ENCODE results near the gene PNPLA1. TPM values are rescaled to one million over a fixed set of nuclear protein-coding genes. Genes with fewer than 3 reads are reported as not detected.

Gene PNPLA1
- total RNA-seq, 1 experiment from 2014 or later: not detected

DNA sequence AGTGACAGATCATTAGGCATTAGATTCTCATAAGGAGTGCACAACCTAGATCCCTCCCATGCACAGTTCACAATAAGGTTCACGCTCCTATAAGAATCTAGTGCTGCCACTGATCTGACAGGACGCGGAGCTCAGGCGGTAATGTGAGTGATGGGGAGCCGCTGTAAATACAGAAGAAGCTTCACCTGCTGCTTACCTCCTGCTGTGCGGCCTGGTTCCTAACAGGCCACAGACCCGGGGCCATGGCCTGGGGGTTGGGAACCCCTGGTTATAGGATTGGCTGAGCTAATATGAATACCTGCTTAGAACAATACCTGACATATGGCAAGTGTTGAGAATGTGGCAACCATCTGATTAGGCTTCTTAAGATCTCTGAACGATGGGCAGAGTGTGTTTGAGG, 2.4 kb downstream of the PNPLA1 start:
- Histone ChIP-seq H3K4me3 (ENCODE audit: low read depth in 2 of 2, low read length in 2 of 2) (no peak overlapping the region), H3K27me3 (ENCODE audit: control insufficient read depth, insufficient read depth, low read length) (peaks cover 8% of the 10 kb centered on the region), H3K9me3 (ENCODE audit: control insufficient read depth, insufficient read depth, low read depth, low read length) (no peaks in the 10 kb centered on the region), H3K36me3 (ENCODE audit: control insufficient read depth, insufficient read depth, low read length) (no peaks in the 10 kb centered on the region), H3K27ac (ENCODE audit: low read length) (no peak overlapping the region), H3K4me1 (ENCODE audit: control insufficient read depth, insufficient read depth, low read length) (peaks cover 10% of the 10 kb centered on the region)
- ChIA-PET POLR2A (no interaction called here), CTCF (interaction anchor here (1.1 kb wide), 1 partner anchor 68 kb away, joined by 3 read pairs; no protein-coding TSS in a partner anchor)
- intact Hi-C loops (cut with micrococcal nuclease; ENCODE audit: unreplicated experiment): no loop called here
- no peak for ATAC-seq
- TF ChIP-seq POLR2AphosphoS5 (IDR thresholded peaks at IDR 0.05; ENCODE audit: low read depth, low read length) (no peak), CTCF (IDR thresholded peaks at IDR 0.05) (no peak), SIN3A (IDR thresholded peaks at IDR 0.05; ENCODE audit: borderline replicate concordance, insufficient read depth, low read depth, low read length) (no peak), REST (IDR thresholded peaks at IDR 0.05; ENCODE audit: insufficient read depth in 1 of 2, low read depth in 2 of 2, low read length in 1 of 2) (no peak), TCF7L2 (IDR thresholded peaks at IDR 0.05; ENCODE audit: low read depth, low read length) (no peak)
- in situ Hi-C loops (cut with HindIII; ENCODE audit: low pct_unique_long_range_greater_than_20kb, low sequenced_read_pairs): no loop called here
- BruUV-seq (replicated peaks): no TSS peak
- DNase-seq (ENCODE audit: low read depth, low spot score): no peak

GRCh38 chr6:36273067-36273466, 3.2 kb downstream of the PNPLA1 start:
- no peak for DNase-seq (ENCODE audit: low read depth, low spot score)
- ATAC-seq: no peak
- ChIA-PET POLR2A (no interaction called here), CTCF (no interaction called here)
- peaks cover 8% of the 10 kb centered on the region for H3K27me3 ChIP-seq (ENCODE audit: control insufficient read depth, insufficient read depth, low read length)
- H3K27ac ChIP-seq (ENCODE audit: low read length): no peak overlapping the region
- H3K4me1 ChIP-seq (ENCODE audit: control insufficient read depth, insufficient read depth, low read length): peaks cover 10% of the 10 kb centered on the region
- H3K4me3 ChIP-seq (ENCODE audit: low read depth in 2 of 2, low read length in 2 of 2): no peak overlapping the region
- in situ Hi-C loops (cut with HindIII; ENCODE audit: low pct_unique_long_range_greater_than_20kb, low sequenced_read_pairs) (no loop called here), intact Hi-C loops (cut with micrococcal nuclease; ENCODE audit: unreplicated experiment) (no loop called here)
- no peaks in the 10 kb centered on the region for H3K36me3 ChIP-seq (ENCODE audit: control insufficient read depth, insufficient read depth, low read length)
- no TSS peak for BruUV-seq (replicated peaks)
- no peaks in the 10 kb centered on the region for H3K9me3 ChIP-seq (ENCODE audit: control insufficient read depth, insufficient read depth, low read depth, low read length)
- no peak for TF ChIP-seq POLR2AphosphoS5 (IDR thresholded peaks at IDR 0.05; ENCODE audit: low read depth, low read length)
- TF ChIP-seq REST (IDR thresholded peaks at IDR 0.05; ENCODE audit: insufficient read depth in 1 of 2, low read depth in 2 of 2, low read length in 1 of 2): no peak
- TF ChIP-seq TCF7L2 (IDR thresholded peaks at IDR 0.05; ENCODE audit: low read depth, low read length): no peak
- TF ChIP-seq CTCF (IDR thresholded peaks at IDR 0.05): no peak
- TF ChIP-seq SIN3A (IDR thresholded peaks at IDR 0.05; ENCODE audit: borderline replicate concordance, insufficient read depth, low read depth, low read length): no peak
